Fibroblast of skin of scalp (primary cell): ENCODE results near the gene RBM3.

Experiments
- DNase-seq: peaks from one replicate; pipeline ENCODE4 v3.0.0-alpha.2; 2013

Gene RBM3

GRCh38 chrX:48578661-48579128, 4.4 kb downstream of the RBM3 start:
- no peak for DNase-seq

GRCh38 chrX:48579259-48579658, 5.0 kb downstream of the RBM3 start:
- DNase-seq: no peak

- no peak for DNase-seq
These were observed 6.4 kb downstream of the RBM3 start for GRCh38 chrX:48580662-48581061.

GRCh38 chrX:48584698-48585097, 10.4 kb downstream of the RBM3 start:
- no peak for DNase-seq

GRCh38 chrX:48589482-48590162, 15.3 kb downstream of the RBM3 start:
- no peak for DNase-seq

GRCh38 chrX:48590203-48591103, 16.2 kb downstream of the RBM3 start:
- no peak for DNase-seq

GRCh38 chrX:48591255-48591791, 17.0 kb downstream of the RBM3 start:
- DNase-seq: peak; percentile 66

GRCh38 chrX:48592971-48593370, 18.7 kb downstream of the RBM3 start:
- peak; percentile 59 for DNase-seq

- DNase-seq: no peak
These were observed 21.6 kb downstream of the RBM3 start for GRCh38 chrX:48595929-48596328.

- peak; percentile 94 for DNase-seq
These were observed 23.3 kb downstream of the RBM3 start, which contains the start of gene WDR13 for GRCh38 chrX:48597353-48598264. Gene WDR13 (plus strand): TSS chrX:48597492. CDS start chrX:48597997, 505 bp downstream.

- DNase-seq: no peak
These were observed 24.3 kb downstream of the RBM3 start for GRCh38 chrX:48598614-48599013.

GRCh38 chrX:48599341-48599740, 25.1 kb downstream of the RBM3 start:
- DNase-seq: no peak

- no peak for DNase-seq
These were observed 25.9 kb downstream of the RBM3 start for GRCh38 chrX:48600226-48600625.

- DNase-seq: no peak
These were observed 27.6 kb downstream of the RBM3 start for GRCh38 chrX:48601741-48602394.

- DNase-seq: no peak
These were observed 30.4 kb downstream of the RBM3 start for GRCh38 chrX:48604701-48605100.

GRCh38 chrX:48606091-48606490, 31.8 kb downstream of the RBM3 start:
- no peak for DNase-seq

- DNase-seq: no peak
These were observed 37.4 kb downstream of the RBM3 start for GRCh38 chrX:48611703-48612102.

- DNase-seq: peak; percentile 28
These were observed 39.3 kb downstream of the RBM3 start for GRCh38 chrX:48613502-48614160.

- peak; percentile 52 for DNase-seq
These were observed 42.3 kb downstream of the RBM3 start for GRCh38 chrX:48616576-48616975.

GRCh38 chrX:48617542-48618340, 43.5 kb downstream of the RBM3 start:
- peak; percentile 82 for DNase-seq
